ENCODE measurements around the gene PIK3AP1.

DNA sequence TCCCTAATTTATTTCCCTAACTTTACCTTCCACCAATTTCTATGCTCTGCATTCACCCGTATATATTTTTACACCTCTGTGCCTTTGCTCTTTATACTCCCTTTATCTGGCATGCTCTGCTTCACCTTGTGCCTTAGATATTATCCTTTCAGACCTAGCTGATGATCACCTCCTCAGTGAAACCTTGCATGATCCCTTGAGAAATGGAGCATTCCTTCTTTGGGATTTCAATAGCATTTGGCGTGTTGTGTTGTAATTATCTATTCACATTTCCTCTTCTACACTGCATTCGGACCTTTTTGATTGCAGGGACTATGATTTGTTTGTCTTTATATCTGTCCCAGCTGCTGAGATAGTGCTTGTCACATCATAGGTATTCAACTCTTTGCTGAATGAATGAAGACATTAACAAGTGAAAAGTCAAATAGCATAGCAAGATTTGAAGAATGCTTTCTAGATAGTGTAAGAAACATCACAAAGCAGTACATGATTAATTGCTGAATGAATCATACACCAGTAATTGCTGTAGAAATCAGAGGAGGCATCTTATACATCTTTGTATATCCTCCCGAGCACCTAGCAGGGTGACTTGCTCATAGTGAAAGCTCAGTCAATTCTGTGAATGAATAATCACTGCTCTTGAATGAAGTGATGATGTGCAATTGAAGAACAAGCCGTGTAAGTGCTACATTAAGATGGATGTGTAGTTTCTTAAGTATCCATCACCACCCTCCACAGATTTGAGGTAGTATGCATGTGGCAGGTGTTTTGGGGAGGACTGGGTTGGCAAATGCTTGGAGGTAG, 131.5 kb downstream of the PIK3AP1 start:
- TF ChIP-seq, protein P1, sequence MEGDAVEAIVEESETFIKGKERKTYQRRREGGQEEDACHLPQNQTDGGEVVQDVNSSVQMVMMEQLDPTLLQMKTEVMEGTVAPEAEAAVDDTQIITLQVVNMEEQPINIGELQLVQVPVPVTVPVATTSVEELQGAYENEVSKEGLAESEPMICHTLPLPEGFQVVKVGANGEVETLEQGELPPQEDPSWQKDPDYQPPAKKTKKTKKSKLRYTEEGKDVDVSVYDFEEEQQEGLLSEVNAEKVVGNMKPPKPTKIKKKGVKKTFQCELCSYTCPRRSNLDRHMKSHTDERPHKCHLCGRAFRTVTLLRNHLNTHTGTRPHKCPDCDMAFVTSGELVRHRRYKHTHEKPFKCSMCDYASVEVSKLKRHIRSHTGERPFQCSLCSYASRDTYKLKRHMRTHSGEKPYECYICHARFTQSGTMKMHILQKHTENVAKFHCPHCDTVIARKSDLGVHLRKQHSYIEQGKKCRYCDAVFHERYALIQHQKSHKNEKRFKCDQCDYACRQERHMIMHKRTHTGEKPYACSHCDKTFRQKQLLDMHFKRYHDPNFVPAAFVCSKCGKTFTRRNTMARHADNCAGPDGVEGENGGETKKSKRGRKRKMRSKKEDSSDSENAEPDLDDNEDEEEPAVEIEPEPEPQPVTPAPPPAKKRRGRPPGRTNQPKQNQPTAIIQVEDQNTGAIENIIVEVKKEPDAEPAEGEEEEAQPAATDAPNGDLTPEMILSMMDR (IDR thresholded peaks at IDR 0.05) = no peak
- TF ChIP-seq POLR2A (IDR thresholded peaks at IDR 0.05) = no peak
- no peak for TF ChIP-seq POLR2AphosphoS5 (IDR thresholded peaks at IDR 0.05)
